CD8-positive, alpha-beta memory T cell (primary cell): ENCODE measurements around the gene FTO. TPM values are rescaled to one million over a fixed set of nuclear protein-coding genes. Genes with fewer than 3 reads are reported as not detected.
A peak's percentile ranks its signal among the peaks of the same experiment; 100 is the strongest.
"Not testable (repeated sequence)": the region's sequence is repeated elsewhere in the genome, so short reads cannot be mapped to it uniquely, and the experiment has no call there.

Experiments used
- CTCF ChIA-PET: fragments of 350-600 bp; sonication (Branson Sonifier 250); formaldehyde crosslinking; loops from one replicate; lab custom pipeline; 2021; ENCODE audit warnings: antibody characterized with exemption; lab: Charles Lee
- POLR2A ChIA-PET: fragments of 350-600 bp; sonication (Branson Sonifier 250); formaldehyde crosslinking; loops from one replicate; lab custom pipeline; 2021; ENCODE audit warnings: antibody characterized with exemption; lab: Charles Lee
- DNase-seq, 5 donors: peaks; one replicate each; pipeline versions ENCODE4 v3.0.0 to v3.0.0-alpha.2; 2020 to 2022; ENCODE audit warnings: mixed read lengths in 1 of 5
- H3K27ac ChIP-seq: one replicate; pipeline ENCODE4 v1.7.0; 2013; ENCODE audit warnings: low read depth, mild to moderate bottlenecking, low read length, moderate library complexity
- H3K27me3 ChIP-seq: 2 replicates; pipeline ENCODE4 v1.7.0; 2013; ENCODE audit warnings: low read length, mild to moderate bottlenecking; ENCODE audit not compliant: insufficient read depth, poor library complexity, severe bottlenecking
- H3K36me3 ChIP-seq: 2 replicates; pipeline ENCODE4 v1.7.0; 2013; ENCODE audit warnings: mild to moderate bottlenecking, low read length, moderate library complexity; ENCODE audit not compliant: insufficient read depth
- H3K4me1 ChIP-seq: 2 replicates; pipeline ENCODE4 v1.7.0; 2013; ENCODE audit warnings: mild to moderate bottlenecking, low read length, moderate library complexity; ENCODE audit not compliant: insufficient read depth
- H3K4me3 ChIP-seq: 2 replicates; pipeline ENCODE4 v1.7.0; 2013; ENCODE audit warnings: mild to moderate bottlenecking, low read length
- H3K9me3 ChIP-seq: 2 replicates; pipeline ENCODE4 v1.7.0; 2013; ENCODE audit warnings: mild to moderate bottlenecking, low read length
- H3K27ac Mint-ChIP-seq, 8 donors: one replicate each; pipeline ENCODE4 v1.8.0; 2020 to 2021; ENCODE audit warnings: mixed read lengths in 8 of 8, mild to moderate bottlenecking in 6 of 8, inconsistent platforms in 3 of 8, moderate library complexity in 3 of 8
- H3K27me3 Mint-ChIP-seq, 2 donors: one replicate each; pipeline ENCODE4 v1.8.0; 2020 to 2021; ENCODE audit warnings: mixed read lengths in 2 of 2, mild to moderate bottlenecking in 1 of 2, moderate library complexity in 1 of 2
- H3K36me3 Mint-ChIP-seq, 3 donors: one replicate each; pipeline ENCODE4 v1.8.0; 2020 to 2021; ENCODE audit warnings: mixed read lengths in 3 of 3, inconsistent platforms in 1 of 3, mild to moderate bottlenecking in 1 of 3
- H3K4me1 Mint-ChIP-seq, 3 donors: one replicate each; pipeline ENCODE4 v1.8.0; 2020 to 2021; ENCODE audit warnings: mixed read lengths in 3 of 3, inconsistent platforms in 1 of 3, mild to moderate bottlenecking in 1 of 3
- H3K4me3 Mint-ChIP-seq, 7 donors: one replicate each; pipeline ENCODE4 v1.8.0; 2020 to 2021; ENCODE audit warnings: mixed read lengths in 7 of 7, mild to moderate bottlenecking in 6 of 7, moderate library complexity in 4 of 7, inconsistent platforms in 2 of 7
- H3K9me3 Mint-ChIP-seq, 5 donors: one replicate each; pipeline ENCODE4 v1.8.0; 2020 to 2022; ENCODE audit warnings: mixed read lengths in 5 of 5, mild to moderate bottlenecking in 3 of 5, moderate library complexity in 2 of 5, inconsistent platforms in 1 of 5
- polyA plus RNA-seq: library from polyadenylated mRNA; unstranded; fragments of 300-500 nt; fragmentation: Illumina TruSeq; gene quantifications from one replicate; pipeline ENCODE4 v1.2.3, GENCODE V29; 2021
- total RNA-seq, 2 experiments: library from RNA; stranded (reverse); gene quantifications; one replicate each; pipeline ENCODE4 v1.2.3, GENCODE V29; 2021

FTO gene
- total and polyA plus RNA-seq, 3 experiments from 2014 or later: 54.5 to 77.8 (median 56.0) TPM

DNA sequence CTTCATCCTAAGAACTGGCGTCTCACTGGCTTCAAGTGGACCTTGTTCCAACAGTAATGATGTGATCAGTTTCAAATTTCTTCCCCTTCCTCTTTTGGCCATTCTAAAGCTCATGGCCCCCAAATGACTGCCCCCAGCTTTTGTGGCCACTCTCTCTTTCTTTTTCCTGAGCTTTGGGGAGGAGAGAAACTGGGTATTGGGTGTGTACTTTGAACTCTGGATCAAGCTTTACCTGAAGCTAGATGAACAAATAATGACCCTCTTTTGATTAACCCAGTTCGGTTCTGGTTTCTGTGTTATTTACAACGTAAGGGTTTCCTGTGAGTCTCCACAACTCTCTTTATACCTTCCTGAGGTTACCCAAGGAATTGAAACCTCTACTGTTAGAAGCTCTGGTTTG is 132.7 kb downstream of the FTO start:
- H3K4me3 ChIP-seq: no peak overlapping the region
- POLR2A ChIA-PET: no interaction called here
- peaks cover 2 to 6% (median 6%) of the 10 kb centered on the region in 3 donors for H3K4me1 Mint-ChIP-seq

DNA sequence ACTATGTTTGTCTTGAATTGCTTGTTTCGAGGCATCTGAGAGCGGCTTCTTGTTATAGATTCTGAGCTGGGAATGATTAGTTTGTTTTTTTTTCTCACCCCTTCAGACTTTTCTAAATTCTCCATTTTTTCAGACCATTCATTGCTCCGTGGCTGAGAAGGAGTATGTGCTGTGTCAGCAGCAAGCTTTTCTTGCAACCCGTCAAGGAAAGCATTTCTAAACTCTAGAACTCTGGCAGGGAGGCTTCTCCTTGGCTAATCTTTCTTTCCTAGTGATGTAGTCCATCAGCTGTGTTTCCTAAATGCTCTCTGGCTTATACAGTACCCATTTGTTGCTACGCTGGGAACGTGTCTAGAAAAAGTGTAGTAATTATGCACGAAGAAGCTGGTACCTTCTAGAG is 133.5 kb downstream of the FTO start:
- Histone ChIP-seq H3K36me3 (no peaks in the 10 kb centered on the region), H3K27ac (no peak overlapping the region), H3K27me3 (no peaks in the 10 kb centered on the region), H3K4me3 (no peak overlapping the region), H3K4me1 (no peaks in the 10 kb centered on the region), H3K9me3 (no peaks in the 10 kb centered on the region)
- H3K4me3 Mint-ChIP-seq: no peak overlapping the region
- H3K27me3 Mint-ChIP-seq: no peaks in the 10 kb centered on the region
- peaks cover 19 to 36% (median 31%) of the 10 kb centered on the region in 3 donors for H3K36me3 Mint-ChIP-seq
- H3K4me1 Mint-ChIP-seq: peaks cover 2 to 9% (median 6%) of the 10 kb centered on the region in 3 donors
- DNase-seq: no peak
- ChIA-PET CTCF (interaction anchor here (1.8 kb wide), 1 partner anchor 9 kb away, joined by 5 read pairs; no protein-coding TSS in a partner anchor), POLR2A (no interaction called here)
- no peak overlapping the region for H3K27ac Mint-ChIP-seq
- H3K9me3 Mint-ChIP-seq: no peaks in the 10 kb centered on the region

More for the DNA sequence above, 132.7 kb downstream of the FTO start:
- Mint-ChIP-seq H3K9me3 (no peaks in the 10 kb centered on the region), H3K4me3 (no peak overlapping the region), H3K27ac (peak overlapping the region in 1 of 8 donors; percentile 48), H3K27me3 (no peaks in the 10 kb centered on the region), H3K36me3 (peaks cover 22 to 40% (median 34%) of the 10 kb centered on the region in 3 donors)
- CTCF ChIA-PET: interaction anchor here (1.8 kb wide), 1 partner anchor 10 kb away, joined by 5 read pairs; no protein-coding TSS in a partner anchor
- Histone ChIP-seq H3K36me3 (no peaks in the 10 kb centered on the region), H3K27ac (no peak overlapping the region), H3K9me3 (no peaks in the 10 kb centered on the region), H3K4me1 (no peaks in the 10 kb centered on the region), H3K27me3 (no peaks in the 10 kb centered on the region)
- DNase-seq: no peak

DNA sequence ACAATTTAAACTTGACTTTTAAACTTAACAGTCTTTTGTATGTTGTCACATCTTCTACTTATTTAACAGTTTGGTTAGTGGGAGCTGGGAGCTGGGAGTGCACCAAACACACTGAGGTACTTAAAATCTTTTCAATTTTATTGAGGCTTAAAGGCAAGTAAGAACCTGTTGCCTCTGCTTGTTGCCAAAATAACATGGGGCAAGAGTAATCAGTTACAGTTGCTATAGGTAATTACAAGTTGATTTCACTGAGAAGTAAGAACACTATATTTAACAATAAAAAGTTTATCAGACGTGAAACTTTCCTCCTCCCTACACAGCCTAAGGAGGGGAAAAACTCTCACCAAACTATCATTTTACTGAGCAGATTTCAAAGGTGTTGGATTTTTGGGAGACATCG is 135.2 kb downstream of the FTO start:
- peaks cover 14 to 26% (median 18%) of the 10 kb centered on the region in 3 donors for H3K36me3 Mint-ChIP-seq
- H3K27me3 Mint-ChIP-seq: no peaks in the 10 kb centered on the region
- no peak overlapping the region for H3K4me3 Mint-ChIP-seq
- ChIA-PET POLR2A (no interaction called here), CTCF (no interaction called here)
- Histone ChIP-seq H3K36me3 (no peaks in the 10 kb centered on the region), H3K27me3 (no peaks in the 10 kb centered on the region), H3K27ac (no peak overlapping the region), H3K4me3 (no peak overlapping the region), H3K9me3 (no peaks in the 10 kb centered on the region), H3K4me1 (no peaks in the 10 kb centered on the region)
- no peak for DNase-seq
- H3K27ac Mint-ChIP-seq: peak overlapping the region in 1 of 8 donors; percentile 10
- H3K4me1 Mint-ChIP-seq: peaks cover 0 to 9% (median 2%) of the 10 kb centered on the region in 3 donors
- H3K9me3 Mint-ChIP-seq: no peaks in the 10 kb centered on the region

DNA sequence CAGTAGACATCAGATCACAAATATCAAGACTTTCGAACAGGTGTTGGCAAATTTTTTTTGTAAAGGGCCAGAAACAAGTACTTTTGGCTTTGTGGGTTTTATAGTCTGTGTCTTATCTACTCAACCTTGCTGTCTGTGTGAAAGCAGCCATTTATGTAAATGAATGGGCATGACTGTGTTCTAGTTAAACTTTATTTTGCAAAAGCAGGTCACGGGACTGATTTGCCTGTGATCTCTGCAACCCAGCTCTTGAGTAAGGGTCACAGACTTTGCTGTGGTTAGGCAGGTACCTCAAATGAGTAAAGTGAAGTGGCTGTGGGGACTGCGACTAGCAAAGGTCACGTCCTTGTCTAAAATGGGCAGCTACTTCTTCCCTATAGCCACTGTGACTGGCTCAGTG is 136.5 kb downstream of the FTO start:
- CTCF ChIA-PET: no interaction called here
- Histone ChIP-seq H3K4me1 (no peaks in the 10 kb centered on the region), H3K27ac (no peak overlapping the region), H3K27me3 (no peaks in the 10 kb centered on the region), H3K9me3 (no peaks in the 10 kb centered on the region), H3K36me3 (peaks cover 3% of the 10 kb centered on the region), H3K4me3 (no peak overlapping the region)
- H3K4me1 Mint-ChIP-seq: peaks cover 0 to 9% (median 2%) of the 10 kb centered on the region in 3 donors
- H3K27me3 Mint-ChIP-seq: no peaks in the 10 kb centered on the region
- POLR2A ChIA-PET: no interaction called here
- no peak overlapping the region for H3K27ac Mint-ChIP-seq
- peaks cover 9 to 35% (median 13%) of the 10 kb centered on the region in 3 donors for H3K36me3 Mint-ChIP-seq
- no peak for DNase-seq
- no peaks in the 10 kb centered on the region for H3K9me3 Mint-ChIP-seq
- H3K4me3 Mint-ChIP-seq: no peak overlapping the region

DNA sequence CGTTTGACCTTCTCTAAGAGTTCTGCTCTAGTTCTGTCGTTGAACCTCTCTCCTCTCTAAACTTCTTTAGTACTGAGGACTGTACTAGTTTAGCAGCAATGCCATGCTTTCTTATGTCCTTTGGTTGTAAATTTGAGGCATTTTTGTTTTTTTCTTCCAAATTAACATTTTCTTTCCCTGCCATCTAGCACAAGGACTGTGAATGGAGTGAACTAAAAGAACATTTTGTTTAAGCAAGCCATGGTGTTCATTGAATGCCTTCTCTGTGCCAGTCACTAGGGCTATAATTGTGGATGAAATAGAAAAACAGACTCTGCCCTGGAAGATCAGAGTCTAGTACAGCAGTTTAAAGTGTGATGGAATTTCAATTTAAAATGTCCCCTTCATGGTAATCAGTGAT is 137.9 kb downstream of the FTO start:
- POLR2A ChIA-PET: no interaction called here
- H3K4me3 ChIP-seq: no peak overlapping the region

DNA sequence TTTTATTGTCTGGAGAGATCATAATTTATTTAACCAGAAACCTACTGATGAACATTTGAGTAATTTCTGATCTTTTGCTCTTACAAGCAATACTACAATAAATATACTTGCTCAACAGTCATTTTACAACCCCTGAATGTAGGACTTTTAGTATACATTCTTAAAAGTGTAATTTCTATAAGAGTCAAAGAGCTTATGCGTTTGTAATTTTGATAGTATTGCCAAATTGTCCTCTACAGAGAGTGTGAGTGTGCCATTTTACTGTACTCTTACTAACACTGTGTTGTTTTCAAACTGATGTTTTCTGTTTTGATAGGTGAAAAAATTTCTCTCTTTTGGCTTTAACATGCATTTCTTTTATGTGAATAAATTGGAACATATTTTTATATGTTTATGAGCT is 139.1 kb downstream of the FTO start:
- Histone ChIP-seq H3K4me1 (no peaks in the 10 kb centered on the region), H3K27ac (no peak overlapping the region), H3K4me3 (no peak overlapping the region), H3K9me3 (no peaks in the 10 kb centered on the region), H3K36me3 (peaks cover 3% of the 10 kb centered on the region), H3K27me3 (no peaks in the 10 kb centered on the region)
- Mint-ChIP-seq H3K4me3 (no peak overlapping the region), H3K4me1 (peaks cover 0 to 4% (median 0%) of the 10 kb centered on the region in 3 donors), H3K36me3 (peaks cover 4 to 37% (median 13%) of the 10 kb centered on the region in 3 donors), H3K27me3 (no peaks in the 10 kb centered on the region), H3K9me3 (no peaks in the 10 kb centered on the region), H3K27ac (peak overlapping the region in 1 of 8 donors; percentile 33)
- POLR2A ChIA-PET: no interaction called here
- DNase-seq: no peak
- CTCF ChIA-PET: no interaction called here

More for the DNA sequence above, 137.9 kb downstream of the FTO start:
- Histone ChIP-seq H3K36me3 (peaks cover 3% of the 10 kb centered on the region), H3K9me3 (no peaks in the 10 kb centered on the region), H3K27ac (no peak overlapping the region), H3K4me1 (no peaks in the 10 kb centered on the region), H3K27me3 (no peaks in the 10 kb centered on the region)
- no peak for DNase-seq
- Mint-ChIP-seq H3K9me3 (no peaks in the 10 kb centered on the region), H3K4me3 (no peak overlapping the region), H3K36me3 (peaks cover 7 to 37% (median 14%) of the 10 kb centered on the region in 3 donors), H3K27me3 (no peaks in the 10 kb centered on the region), H3K4me1 (peaks cover 0 to 4% (median 0%) of the 10 kb centered on the region in 3 donors), H3K27ac (peak overlapping the region in 1 of 8 donors; percentile 7)
- CTCF ChIA-PET: no interaction called here

DNA sequence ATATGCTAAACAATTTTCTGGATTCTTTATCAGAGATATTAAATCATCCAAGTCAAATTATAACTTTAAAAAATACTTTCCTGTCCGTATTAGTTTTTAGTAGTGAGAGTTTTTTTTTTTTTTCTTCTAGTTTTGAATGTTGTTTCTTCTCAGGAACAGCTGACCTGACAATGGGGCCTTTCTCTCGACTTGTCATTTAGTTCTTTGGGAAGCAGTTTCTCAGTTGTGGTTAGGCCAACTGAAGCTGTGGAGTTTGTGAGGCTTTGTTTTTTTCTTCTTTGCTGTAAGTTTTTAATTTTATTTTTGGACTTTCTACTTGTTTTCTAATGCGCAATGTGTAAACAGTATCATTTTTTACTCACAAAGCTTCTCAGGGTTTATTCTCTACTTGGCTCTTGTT is 140.8 kb downstream of the FTO start:
- Histone ChIP-seq H3K4me3 (no peak overlapping the region), H3K4me1 (no peaks in the 10 kb centered on the region), H3K27ac (no peak overlapping the region), H3K9me3 (no peaks in the 10 kb centered on the region), H3K27me3 (no peaks in the 10 kb centered on the region), H3K36me3 (peaks cover 3% of the 10 kb centered on the region)
- ChIA-PET POLR2A (no interaction called here), CTCF (no interaction called here)
- Mint-ChIP-seq H3K4me3 (no peak overlapping the region), H3K27me3 (no peaks in the 10 kb centered on the region), H3K4me1 (peaks cover 5 to 14% (median 7%) of the 10 kb centered on the region in 3 donors), H3K36me3 (peaks cover 3 to 46% (median 14%) of the 10 kb centered on the region in 3 donors), H3K9me3 (no peaks in the 10 kb centered on the region), H3K27ac (no peak overlapping the region)
- no peak for DNase-seq

DNA sequence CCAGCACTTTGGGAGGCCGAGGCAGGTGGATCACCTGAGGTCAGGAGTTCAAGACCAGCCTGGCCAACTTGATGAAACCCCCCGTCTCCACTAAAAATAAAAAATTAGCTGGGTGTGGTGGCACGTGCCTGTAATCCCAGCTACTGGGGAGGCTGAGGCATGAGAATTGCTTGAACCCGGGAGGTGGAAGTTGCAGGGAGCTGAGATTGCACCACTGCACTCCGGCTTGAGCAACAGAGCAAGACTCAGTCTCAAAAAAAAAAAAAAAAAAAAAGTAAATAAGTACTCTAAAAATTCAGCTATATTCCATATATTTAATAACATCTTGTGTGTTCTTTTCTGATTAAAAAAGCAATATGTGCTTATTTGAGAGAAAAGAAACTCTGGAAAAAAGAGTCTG is 142.6 kb downstream of the FTO start:
- H3K4me1 ChIP-seq, H3K9me3 Mint-ChIP-seq, H3K27me3 Mint-ChIP-seq, H3K27ac Mint-ChIP-seq, H3K27me3 ChIP-seq, DNase-seq, H3K9me3 ChIP-seq, H3K4me3 ChIP-seq, POLR2A ChIA-PET, H3K4me3 Mint-ChIP-seq, H3K36me3 ChIP-seq, H3K27ac ChIP-seq: not testable (repeated sequence)
- Mint-ChIP-seq H3K36me3 (peaks cover 10 to 49% (median 17%) of the 10 kb centered on the region in 3 donors), H3K4me1 (peaks cover 6 to 13% (median 7%) of the 10 kb centered on the region in 3 donors)
- CTCF ChIA-PET: interaction anchor here (1.4 kb wide), 1 partner anchor 10 kb away, joined by 5 read pairs; no protein-coding TSS in a partner anchor
